BJ (cell line): ENCODE results near the gene KAT6B. TPM values are rescaled to one million over a fixed set of nuclear protein-coding genes. Genes with fewer than 3 reads are reported as not detected.

Source experiments
- CTCF ChIA-PET: fragments of 350-600 bp; formaldehyde crosslinking; extraction: SDS; loops from one replicate; lab custom pipeline; 2021; ENCODE audit warnings: antibody characterized with exemption, inconsistent platforms; lab: Yijun Ruan, JAX
- POLR2A ChIA-PET: fragments of 300-600 bp; sonication (Branson Sonifier 250); formaldehyde crosslinking; extraction: SDS; loops from one replicate; lab custom pipeline; 2021; ENCODE audit warnings: antibody characterized with exemption; lab: Charles Lee
- DNase-seq: peaks from one replicate; pipeline ENCODE4 v3.0.0-alpha.2; 2011; ENCODE audit warnings: low read depth
- H3K27me3 ChIP-seq: 2 replicates; pipeline ENCODE4 v1.6.0; 2011; ENCODE audit warnings: low read length; ENCODE audit not compliant: control insufficient read depth, insufficient read depth
- H3K36me3 ChIP-seq: 2 replicates; pipeline ENCODE4 v1.5.1; 2011; ENCODE audit warnings: low read length; ENCODE audit not compliant: control insufficient read depth, insufficient read depth
- H3K4me3 ChIP-seq: 2 replicates; pipeline ENCODE4 v1.5.1; 2011; ENCODE audit warnings: low read depth, mild to moderate bottlenecking, control low read depth, low read length
- polyA plus RNA-seq: library from polyadenylated mRNA; depleted of rRNA; stranded (reverse); fragments of >200 nt; gene quantifications from 2 replicates; pipeline ENCODE4 v1.2.3, GENCODE V29; 2011
- TF ChIP-seq, protein P1 (sequence below): IDR thresholded peaks from 2 replicates; pipeline ENCODE4 v1.5.1; 2011; ENCODE audit warnings: low read depth, mild to moderate bottlenecking, control low read depth, inconsistent platforms, low read length, moderate library complexity; ENCODE audit not compliant: insufficient read depth

KAT6B gene
- polyA plus RNA-seq, 1 experiment: 5.1 TPM

DNA sequence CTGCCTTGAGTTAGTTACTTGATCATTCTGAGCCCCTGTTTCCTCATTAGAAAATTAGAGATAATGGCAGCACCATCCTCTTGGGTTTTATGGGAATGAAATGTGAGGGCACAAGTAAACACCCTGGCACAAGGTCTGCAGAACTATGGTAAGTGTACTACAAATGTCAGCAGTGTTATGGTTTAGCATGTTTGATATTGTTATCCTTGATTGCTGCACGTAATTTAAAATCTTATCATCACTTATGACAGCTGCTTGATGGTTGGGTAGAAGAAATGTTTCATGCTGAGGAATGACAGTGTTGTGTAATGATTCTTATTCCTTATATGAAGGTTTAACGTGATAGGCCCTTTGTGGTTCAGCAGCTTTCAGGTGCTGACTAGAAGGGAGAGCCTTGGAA lies 134.3 kb downstream of the KAT6B start:
- TF ChIP-seq, protein P1, sequence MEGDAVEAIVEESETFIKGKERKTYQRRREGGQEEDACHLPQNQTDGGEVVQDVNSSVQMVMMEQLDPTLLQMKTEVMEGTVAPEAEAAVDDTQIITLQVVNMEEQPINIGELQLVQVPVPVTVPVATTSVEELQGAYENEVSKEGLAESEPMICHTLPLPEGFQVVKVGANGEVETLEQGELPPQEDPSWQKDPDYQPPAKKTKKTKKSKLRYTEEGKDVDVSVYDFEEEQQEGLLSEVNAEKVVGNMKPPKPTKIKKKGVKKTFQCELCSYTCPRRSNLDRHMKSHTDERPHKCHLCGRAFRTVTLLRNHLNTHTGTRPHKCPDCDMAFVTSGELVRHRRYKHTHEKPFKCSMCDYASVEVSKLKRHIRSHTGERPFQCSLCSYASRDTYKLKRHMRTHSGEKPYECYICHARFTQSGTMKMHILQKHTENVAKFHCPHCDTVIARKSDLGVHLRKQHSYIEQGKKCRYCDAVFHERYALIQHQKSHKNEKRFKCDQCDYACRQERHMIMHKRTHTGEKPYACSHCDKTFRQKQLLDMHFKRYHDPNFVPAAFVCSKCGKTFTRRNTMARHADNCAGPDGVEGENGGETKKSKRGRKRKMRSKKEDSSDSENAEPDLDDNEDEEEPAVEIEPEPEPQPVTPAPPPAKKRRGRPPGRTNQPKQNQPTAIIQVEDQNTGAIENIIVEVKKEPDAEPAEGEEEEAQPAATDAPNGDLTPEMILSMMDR: no peak
- H3K27me3 ChIP-seq: no peaks in the 10 kb centered on the region
- no peak overlapping the region for H3K4me3 ChIP-seq
- POLR2A ChIA-PET: no interaction called here
- no peak for DNase-seq
- peaks cover 1% of the 10 kb centered on the region; the same call in 1 of the 2 replicates for H3K36me3 ChIP-seq
- CTCF ChIA-PET: interaction anchor here (1.2 kb wide), 1 partner anchor 106 kb away, joined by 3 read pairs; no protein-coding TSS in a partner anchor

DNA sequence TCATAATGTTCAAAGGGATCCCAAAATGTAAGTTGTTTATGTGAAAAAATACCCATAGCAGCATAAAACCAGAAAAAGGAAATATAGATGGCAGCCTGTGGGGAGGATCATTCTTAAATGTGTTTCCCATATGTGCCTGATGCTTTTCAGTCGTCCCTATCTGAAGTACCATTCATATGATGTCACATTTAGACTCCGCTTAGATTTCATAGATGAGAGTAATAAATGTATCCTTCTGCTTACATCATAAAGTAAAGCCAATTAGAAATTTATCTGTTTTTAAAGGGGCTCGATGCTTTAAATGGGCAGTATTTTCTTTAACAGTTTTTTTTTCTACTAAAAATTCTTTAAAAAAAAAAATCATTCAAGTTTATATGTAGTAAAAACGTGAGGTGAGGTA lies 136.1 kb downstream of the KAT6B start:
- H3K36me3 ChIP-seq: peaks cover 1% of the 10 kb centered on the region; the same call in 1 of the 2 replicates
- TF ChIP-seq, protein P1: no peak
- no peak overlapping the region for H3K4me3 ChIP-seq
- no peaks in the 10 kb centered on the region for H3K27me3 ChIP-seq
- ChIA-PET CTCF (no interaction called here), POLR2A (no interaction called here)
- DNase-seq: no peak

DNA sequence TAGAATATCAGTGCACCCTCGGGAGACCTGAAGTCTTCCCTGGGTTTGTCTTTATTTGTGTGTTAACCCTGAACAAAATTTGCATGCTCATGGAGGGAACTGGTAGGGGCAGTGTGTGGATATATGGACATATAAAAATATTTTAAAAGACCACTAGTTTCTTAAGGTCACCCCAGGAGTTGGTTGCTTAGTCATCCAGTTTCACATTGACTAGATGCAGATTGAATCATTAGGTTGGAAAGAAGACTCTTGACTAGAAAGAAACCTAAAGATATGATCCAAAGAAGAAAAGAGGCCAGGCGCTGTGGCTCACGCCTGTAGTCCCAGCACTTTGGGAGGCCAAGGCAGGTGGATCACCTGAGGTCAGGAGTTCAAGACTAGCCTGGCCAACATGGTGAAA lies 137.1 kb downstream of the KAT6B start:
- ChIA-PET POLR2A (no interaction called here), CTCF (no interaction called here)
- Histone ChIP-seq H3K27me3 (no peaks in the 10 kb centered on the region), H3K4me3 (no peak overlapping the region), H3K36me3 (peaks cover 1% of the 10 kb centered on the region; the same call in 1 of the 2 replicates)
- no peak for DNase-seq
- TF ChIP-seq, protein P1: no peak

DNA sequence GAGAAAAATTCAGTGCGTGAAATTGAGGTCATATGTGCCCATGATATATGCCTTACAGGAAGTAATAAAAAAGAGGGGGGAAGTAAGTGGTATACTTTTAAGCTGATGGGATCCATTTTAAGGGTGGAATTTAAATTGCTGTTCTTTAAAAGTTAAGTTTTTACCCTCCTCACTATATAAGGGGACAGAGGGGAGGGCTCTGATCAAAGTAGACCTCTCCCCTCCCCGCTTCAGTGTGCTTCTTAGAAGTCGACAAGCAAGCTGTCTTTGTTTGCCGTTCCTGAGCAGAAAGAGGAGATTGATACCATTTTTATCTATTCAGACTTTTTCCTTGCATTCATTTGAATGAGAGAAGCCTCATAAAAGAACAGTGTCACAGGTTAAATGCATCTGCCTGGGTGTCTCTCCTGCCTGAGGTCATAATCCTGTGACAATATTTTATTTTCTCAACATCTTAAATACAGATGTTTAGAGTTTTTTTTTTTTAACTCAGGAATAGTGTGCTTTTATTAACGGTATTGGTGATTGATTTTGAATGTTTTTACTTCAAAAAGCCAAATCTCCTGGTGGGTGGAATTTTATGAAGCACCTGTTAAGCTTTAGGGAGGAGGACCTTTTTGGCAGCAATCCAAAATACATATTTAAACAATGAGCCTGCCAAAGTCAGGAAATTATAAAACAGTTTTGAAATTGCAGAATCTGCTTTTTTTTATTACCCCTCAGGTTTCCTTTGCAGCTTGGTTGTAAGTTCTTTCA lies 141.7 kb downstream of the KAT6B start:
- POLR2A ChIA-PET: no interaction called here
- DNase-seq: no peak
- 0 out of 2 replicates have a peak, but pooled peaks cover 1% of the 10 kb centered on the region for H3K36me3 ChIP-seq
- CTCF ChIA-PET: no interaction called here
- H3K4me3 ChIP-seq: no peak overlapping the region
- TF ChIP-seq, protein P1: no peak
- no peaks in the 10 kb centered on the region for H3K27me3 ChIP-seq

DNA sequence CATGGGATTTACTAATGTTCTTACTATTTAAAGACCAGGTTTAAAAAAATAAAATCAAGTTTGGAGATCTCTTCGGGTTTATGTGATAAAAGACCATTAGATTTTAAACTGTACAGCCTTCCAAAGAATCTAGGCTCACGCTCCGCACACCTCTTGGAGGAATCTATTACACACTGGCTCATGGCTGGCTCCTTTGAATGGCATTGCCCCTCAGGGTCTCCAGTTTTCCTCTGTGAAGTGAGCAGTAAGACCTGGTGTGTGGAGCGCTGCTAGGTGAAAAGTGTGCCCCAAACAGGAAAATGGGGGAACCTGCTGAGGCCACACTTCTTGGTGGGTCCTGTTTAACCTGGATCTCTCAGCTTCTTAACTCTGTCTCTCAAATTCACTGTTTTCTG lies 142.3 kb downstream of the KAT6B start:
- ChIA-PET CTCF (no interaction called here), POLR2A (no interaction called here)
- H3K27me3 ChIP-seq: no peaks in the 10 kb centered on the region
- H3K36me3 ChIP-seq: 0 out of 2 replicates have a peak, but pooled peaks cover 1% of the 10 kb centered on the region
- TF ChIP-seq, protein P1: no peak
- no peak overlapping the region for H3K4me3 ChIP-seq
- DNase-seq: no peak
